SK-N-SH (cell line): ENCODE results near the gene SETBP1. TPM values are rescaled to one million over a fixed set of nuclear protein-coding genes. Genes with fewer than 3 reads are reported as not detected.

Source experiments
- CTCF ChIA-PET: fragments of 300-600, 350-600 bp; formaldehyde crosslinking; extraction: SDS; loops from one replicate; lab custom pipeline; 2021; lab: Yijun Ruan, JAX
- POLR2A ChIA-PET: fragments of 350-600 bp; sonication (Branson Sonifier 250); formaldehyde crosslinking; extraction: SDS; loops from one replicate; lab custom pipeline; 2020; ENCODE audit warnings: antibody characterized with exemption, inconsistent platforms; lab: Yijun Ruan, JAX
- DNase-seq: peaks from one replicate; pipeline ENCODE4 v3.0.0; 2012
- H2AFZ ChIP-seq: fragments of 200-600 bp; sonication (generic); 2 replicates; pipeline ENCODE4 v1.8.1; 2016; ENCODE audit warnings: antibody characterized with exemption, mild to moderate bottlenecking, low read depth
- H3F3A ChIP-seq: fragments of 200-600 bp; sonication (generic); replicated peaks from 2 replicates; pipeline ENCODE3; 2016; ENCODE audit warnings: antibody characterized with exemption, mild to moderate bottlenecking; ENCODE audit not compliant: insufficient read depth
- H3K27ac ChIP-seq, 2 experiments: fragments of 200-500 bp in 1 of 2; fragments of 200-600 bp in 1 of 2; sonication (Bioruptor generic) in 1 of 2; sonication (generic), shearing (Covaris generic) in 1 of 2; 2 replicates each; pipeline versions ENCODE4 v1.5.1 to v1.6.1; 2014 to 2016; ENCODE audit warnings: low read depth in 2 of 2, inconsistent platforms in 1 of 2, low read length in 1 of 2, mild to moderate bottlenecking in 1 of 2, mixed read lengths in 1 of 2
- H3K27me3 ChIP-seq: fragments of 200-600 bp; sonication (generic), shearing (Covaris generic); 2 replicates; pipeline ENCODE4 v1.6.1; 2016; ENCODE audit warnings: mixed run types; ENCODE audit not compliant: insufficient read depth
- H3K36me3 ChIP-seq, 2 experiments: fragments of 200-500 bp in 1 of 2; fragments of 200-600 bp in 1 of 2; sonication (Bioruptor generic) in 1 of 2; sonication (generic) in 1 of 2; replicated peaks in 1 of 2; 2 replicates each; pipeline versions ENCODE3 to v1.5.1; 2014 to 2016; ENCODE audit warnings: low read length in 1 of 2, mild to moderate bottlenecking in 1 of 2; ENCODE audit not compliant: insufficient read depth in 2 of 2, control insufficient read depth in 1 of 2
- H3K4me1 ChIP-seq, 2 experiments: fragments of 200-500 bp in 1 of 2; fragments of 200-600 bp in 1 of 2; sonication (Bioruptor generic) in 1 of 2; sonication (generic), shearing (Covaris generic) in 1 of 2; 2 replicates each; pipeline versions ENCODE4 v1.5.1 to v1.6.1; 2014 to 2016; ENCODE audit warnings: low read depth in 1 of 2, low read length in 1 of 2, mixed run types in 1 of 2; ENCODE audit not compliant: insufficient read depth in 2 of 2, control insufficient read depth in 1 of 2
- H3K4me2 ChIP-seq: fragments of 200-600 bp; sonication (generic), shearing (Covaris generic); 2 replicates; pipeline ENCODE4 v1.6.1; 2017; ENCODE audit warnings: mixed run types
- H3K4me3 ChIP-seq, 2 experiments: fragments of 200-500 bp in 1 of 2; fragments of 200-600 bp in 1 of 2; sonication (Bioruptor generic) in 1 of 2; sonication (generic), shearing (Covaris generic) in 1 of 2; 2 replicates each; pipeline versions ENCODE4 v1.5.1 to v1.8.1; 2014 to 2016; ENCODE audit warnings: low read depth in 2 of 2, inconsistent platforms in 1 of 2, low read length in 1 of 2, mild to moderate bottlenecking in 1 of 2, mixed read lengths in 1 of 2, moderate library complexity in 1 of 2
- H3K79me2 ChIP-seq: fragments of 200-600 bp; sonication (generic); 2 replicates; pipeline ENCODE4 v1.8.1; 2017; ENCODE audit warnings: mild to moderate bottlenecking; ENCODE audit not compliant: insufficient read depth
- H3K9ac ChIP-seq: fragments of 200-600 bp; sonication (generic); 2 replicates; pipeline ENCODE4 v1.6.1; 2017; ENCODE audit warnings: mixed run types
- H3K9me2 ChIP-seq: fragments of 200-600 bp; sonication (generic); 2 replicates; pipeline ENCODE4 v1.6.1; 2017; ENCODE audit warnings: mixed run types
- H3K9me3 ChIP-seq: fragments of 200-600 bp; sonication (generic); 2 replicates; pipeline ENCODE4 v1.6.1; 2017; ENCODE audit warnings: mixed run types, mild to moderate bottlenecking, moderate library complexity
- H4K20me1 ChIP-seq: fragments of 200-600 bp; sonication (generic); 2 replicates; pipeline ENCODE4 v1.6.1; 2017; ENCODE audit warnings: mild to moderate bottlenecking, mixed run types; ENCODE audit not compliant: insufficient read depth
- CHD2 ChIP-seq: fragments of 150-350 bp; IDR thresholded peaks from 2 replicates; pipeline ENCODE4 v1.6.1; 2018; ENCODE audit warnings: low read length; ENCODE audit not compliant: partially characterized antibody
- FOSL2 ChIP-seq: IDR thresholded peaks from 2 replicates; pipeline ENCODE4 v1.4.0; 2012; ENCODE audit warnings: low read depth, mild to moderate bottlenecking, moderate library complexity, borderline replicate concordance
- FOXJ3 ChIP-seq: sonication (generic); formaldehyde crosslinking; IDR thresholded peaks from 2 replicates; pipeline ENCODE4 v1.5.1; 2020; ENCODE audit warnings: mild to moderate bottlenecking, missing genetic modification reagents
- GATA2 ChIP-seq: sonication (generic); formaldehyde crosslinking; IDR thresholded peaks from 2 replicates; pipeline ENCODE4 v1.5.0; 2020; ENCODE audit warnings: mild to moderate bottlenecking, missing genetic modification reagents
- NRF1 ChIP-seq: IDR thresholded peaks from 2 replicates; pipeline ENCODE4 v1.6.1; 2012; ENCODE audit warnings: low read depth, mild to moderate bottlenecking, low read length
- PBX3 ChIP-seq: IDR thresholded peaks from 2 replicates; pipeline ENCODE4; 2012
- POLR2AphosphoS5 ChIP-seq: IDR thresholded peaks from 2 replicates; pipeline ENCODE4 v1.6.1; 2012; ENCODE audit warnings: low read depth, low read length
- RCOR1 ChIP-seq: fragments of 150-350 bp; IDR thresholded peaks from 2 replicates; pipeline ENCODE4 v1.6.1; 2017; ENCODE audit warnings: antibody characterized with exemption, low read length
- RXRA ChIP-seq: IDR thresholded peaks from 2 replicates; pipeline ENCODE4 v1.4.0; 2012; ENCODE audit warnings: low read depth, mild to moderate bottlenecking, borderline replicate concordance
- SMC3 ChIP-seq: IDR thresholded peaks from 2 replicates; pipeline ENCODE4 v1.6.1; 2012; ENCODE audit warnings: low read depth, low read length, improper control_type of control experiment
- TAF1 ChIP-seq: IDR thresholded peaks from 2 replicates; pipeline ENCODE4 v1.6.1; 2012; ENCODE audit warnings: low read depth, mild to moderate bottlenecking, low read length, moderate library complexity, borderline replicate concordance
- TEAD4 ChIP-seq: IDR thresholded peaks from 2 replicates; pipeline ENCODE4 v1.4.0; 2012; ENCODE audit warnings: mild to moderate bottlenecking, borderline replicate concordance; ENCODE audit not compliant: insufficient read depth
- USF1 ChIP-seq: IDR thresholded peaks from 2 replicates; pipeline ENCODE4 v1.4.0; 2012; ENCODE audit warnings: low read depth, borderline replicate concordance
- YY1 ChIP-seq: IDR thresholded peaks from 2 replicates; pipeline ENCODE4 v1.4.0; 2012; ENCODE audit warnings: low read depth, mild to moderate bottlenecking
- ZBTB33 ChIP-seq: IDR thresholded peaks from 2 replicates; pipeline ENCODE4 v1.4.0; 2012; ENCODE audit warnings: low read depth, borderline replicate concordance
- WGBS: methylation state at CpG from one replicate; pipeline ENCODE4 v1.1.6; 2017; ENCODE audit warnings: low lambda C conversion rate; 5-methylcytosine and 5-hydroxymethylcytosine counted together
- polyA plus RNA-seq, 3 experiments: library from polyadenylated mRNA; depleted of rRNA; stranded (reverse); fragments of >200 nt; gene quantifications; 2 replicates each; pipeline ENCODE4 v1.2.3, GENCODE V29; 2012

SETBP1 gene
- polyA plus RNA-seq, 1 of the 3 experiments (the other 2 are of a cell fraction), result 3.0 TPM

GRCh38 chr18:45046961-45047360 is 366.3 kb downstream of the SETBP1 start:
- no peaks in the 10 kb centered on the region for H3K79me2 ChIP-seq
- no peaks in the 10 kb centered on the region for H4K20me1 ChIP-seq
- no peak overlapping the region for H3K4me3 ChIP-seq
- no peaks in the 10 kb centered on the region for H3K9me3 ChIP-seq
- no peak for TF ChIP-seq CHD2
- no peak overlapping the region for H3K4me2 ChIP-seq
- H3K27ac ChIP-seq, result no peak overlapping the region
- no peaks in the 10 kb centered on the region for H3K9me2 ChIP-seq
- H3K36me3 ChIP-seq, result no peaks in the 10 kb centered on the region
- H3K4me1 ChIP-seq, result peaks cover 3 to 6% of the 10 kb centered on the region in 2 experiments; a peak in 2 of 4 replicates
- DNase-seq, result no peak
- peaks cover 14% of the 10 kb centered on the region for H3F3A ChIP-seq
- no peaks in the 10 kb centered on the region for H3K27me3 ChIP-seq
- H3K9ac ChIP-seq, result no peak overlapping the region
- no peak overlapping the region for H2AFZ ChIP-seq
- POLR2A ChIA-PET, result no interaction called here
- CTCF ChIA-PET, result no interaction called here
- WGBS, result 90% methylated on average over 6 of the region's 6 CpGs

GRCh38 chr18:45049578-45050319 is 369.1 kb downstream of the SETBP1 start:
- no peak overlapping the region for H2AFZ ChIP-seq
- peak overlapping the region; percentile 67 to 91; a peak in 3 of 4 replicates for H3K27ac ChIP-seq
- 89% methylated on average over 4 of the region's 4 CpGs for WGBS
- no peaks in the 10 kb centered on the region for H4K20me1 ChIP-seq
- H3K79me2 ChIP-seq, result no peaks in the 10 kb centered on the region
- DNase-seq, result no peak
- no peaks in the 10 kb centered on the region for H3K9me2 ChIP-seq
- H3F3A ChIP-seq, result peaks cover 14% of the 10 kb centered on the region
- ChIA-PET CTCF (no interaction called here), POLR2A (no interaction called here)
- no peaks in the 10 kb centered on the region for H3K36me3 ChIP-seq
- H3K4me3 ChIP-seq, result no peak overlapping the region
- no peaks in the 10 kb centered on the region for H3K27me3 ChIP-seq
- peaks cover 3 to 6% of the 10 kb centered on the region in 2 experiments; a peak in 2 of 4 replicates for H3K4me1 ChIP-seq
- H3K9me3 ChIP-seq, result no peaks in the 10 kb centered on the region
- H3K4me2 ChIP-seq, result 0 out of 2 replicates have a peak overlapping the region, but pooled peaks have one; percentile 8
- TF ChIP-seq RCOR1 (no peak), NRF1 (no peak), SMC3 (no peak), RXRA (no peak), USF1 (no peak), POLR2AphosphoS5 (no peak)
- no peak overlapping the region for H3K9ac ChIP-seq

- Histone ChIP-seq H3K27ac (peak overlapping the region; percentile 67 to 91), H3K4me1 (peaks cover 3 to 6% of the 10 kb centered on the region in 2 experiments; a peak in 2 of 4 replicates), H3K27me3 (no peaks in the 10 kb centered on the region), H3K4me2 (peak overlapping the region; percentile 35), H2AFZ (no peak overlapping the region), H3F3A (peaks cover 14% of the 10 kb centered on the region), H3K36me3 (no peaks in the 10 kb centered on the region), H3K4me3 (no peak overlapping the region), H3K9me2 (no peaks in the 10 kb centered on the region), H4K20me1 (no peaks in the 10 kb centered on the region), H3K9me3 (no peaks in the 10 kb centered on the region), H3K9ac (no peak overlapping the region; the same call in 1 of the 2 replicates), H3K79me2 (no peaks in the 10 kb centered on the region)
- POLR2A ChIA-PET, result no interaction called here
- peak; percentile 12 for DNase-seq
- CTCF ChIA-PET, result interaction anchor here (0.6 kb wide), 1 partner anchor 10 kb away, joined by 3 read pairs; no protein-coding TSS in a partner anchor
- 20% methylated on average over 3 of the region's 3 CpGs for WGBS
- 0 out of 2 replicates have a peak, but pooled peaks have one; percentile 39 for TF ChIP-seq TEAD4
- TF ChIP-seq TAF1, result no peak
- no peak for TF ChIP-seq YY1
- no peak for TF ChIP-seq GATA2 (CRISPR knock-in tag)
- TF ChIP-seq POLR2AphosphoS5, result no peak
- peak; percentile 73 for TF ChIP-seq PBX3
- TF ChIP-seq FOXJ3 (CRISPR knock-in tag), result no peak
- peak; percentile 69; the same call in 1 of the 2 replicates for TF ChIP-seq FOSL2
- no peak for TF ChIP-seq ZBTB33
Measured at GRCh38 chr18:45050712-45051601, 370.3 kb downstream of the SETBP1 start.
